GM23338 (cell line): ENCODE measurements around the gene UBR2. TPM values are rescaled to one million over a fixed set of nuclear protein-coding genes. Genes with fewer than 3 reads are reported as not detected.

Experiments used
- ATAC-seq: fragments of 200-7000 bp; cut with Tn5 transposase; 3 replicates; pipeline ENCODE4 v1.9.1; 2020
- DNase-seq: peaks from one replicate; pipeline ENCODE4 v3.0.0-alpha.2; 2015; ENCODE audit warnings: low spot score
- H2AFZ ChIP-seq: fragments of 200-600 bp; sonication (generic); 2 replicates; pipeline ENCODE4 v1.8.0; 2016; ENCODE audit warnings: antibody characterized with exemption, mild to moderate bottlenecking, moderate library complexity
- H3F3A ChIP-seq: fragments of 200-600 bp; sonication (generic); replicated peaks from 2 replicates; pipeline ENCODE4 v1.8.0; 2017; ENCODE audit warnings: antibody characterized with exemption, mixed run types, low read depth
- H3K27ac ChIP-seq: fragments of 200-600 bp; sonication (generic); 2 replicates; pipeline ENCODE4 v1.6.1; 2016; ENCODE audit warnings: low read depth
- H3K27me3 ChIP-seq: fragments of 200-600 bp; sonication (generic); 2 replicates; pipeline ENCODE4 v1.8.0; 2016; ENCODE audit warnings: mild to moderate bottlenecking, mixed run types, moderate library complexity; ENCODE audit not compliant: insufficient read depth
- H3K36me3 ChIP-seq: fragments of 200-600 bp; sonication (generic); 2 replicates; pipeline ENCODE4 v1.8.0; 2016; ENCODE audit warnings: mild to moderate bottlenecking; ENCODE audit not compliant: insufficient read depth
- H3K4me1 ChIP-seq: fragments of 200-600 bp; sonication (generic); 2 replicates; pipeline ENCODE4 v1.8.0; 2016; ENCODE audit warnings: mild to moderate bottlenecking, moderate library complexity; ENCODE audit not compliant: insufficient read depth
- H3K4me2 ChIP-seq: fragments of 200-600 bp; sonication (generic); 2 replicates; pipeline ENCODE4 v1.7.1; 2017; ENCODE audit warnings: mixed run types
- H3K4me3 ChIP-seq: fragments of 200-600 bp; sonication (generic); 2 replicates; pipeline ENCODE4 v1.6.1; 2016; ENCODE audit warnings: mixed run types
- H3K79me2 ChIP-seq: fragments of 200-600 bp; sonication (generic); replicated peaks from 2 replicates; pipeline ENCODE4 v1.8.0; 2017; ENCODE audit warnings: mild to moderate bottlenecking; ENCODE audit not compliant: insufficient read depth
- H3K9me2 ChIP-seq: fragments of 200-600 bp; sonication (generic); 2 replicates; pipeline ENCODE4 v1.8.0; 2017; ENCODE audit not compliant: insufficient read depth
- H4K20me1 ChIP-seq: fragments of 200-600 bp; sonication (generic); replicated peaks from 2 replicates; pipeline ENCODE4 v1.8.0; 2017; ENCODE audit warnings: mild to moderate bottlenecking; ENCODE audit not compliant: insufficient read depth
- H3K27ac Mint-ChIP-seq: 2 replicates; pipeline ENCODE4 v1.8.0; 2020; ENCODE audit warnings: inconsistent platforms, mild to moderate bottlenecking, moderate library complexity, mixed read lengths
- H3K27me3 Mint-ChIP-seq: 3 replicates; pipeline ENCODE4 v1.8.0; 2022; ENCODE audit warnings: low read depth, mild to moderate bottlenecking, moderate library complexity, mixed read lengths, inconsistent platforms; ENCODE audit not compliant: insufficient read depth, poor library complexity
- H3K36me3 Mint-ChIP-seq: 3 replicates; pipeline ENCODE4 v1.8.0; 2021; ENCODE audit warnings: low read depth, mild to moderate bottlenecking, inconsistent platforms, moderate library complexity, mixed read lengths
- H3K4me1 Mint-ChIP-seq: 3 replicates; pipeline ENCODE4 v1.8.0; 2020; ENCODE audit warnings: mild to moderate bottlenecking, inconsistent platforms, mixed read lengths
- H3K4me3 Mint-ChIP-seq: 3 replicates; pipeline ENCODE4 v1.8.0; 2021; ENCODE audit warnings: moderate library complexity, mild to moderate bottlenecking, inconsistent platforms, mixed read lengths
- H3K9me3 Mint-ChIP-seq: 3 replicates; pipeline ENCODE4 v1.8.0; 2020; ENCODE audit warnings: moderate library complexity, mild to moderate bottlenecking, inconsistent platforms, mixed read lengths
- CREB1 ChIP-seq: fragments of 250-450 bp; sonication (Bioruptor Pico); IDR thresholded peaks from 2 replicates; pipeline ENCODE4 v1.5.0; 2020; ENCODE audit warnings: low read depth, mild to moderate bottlenecking, moderate library complexity
- EZH2 ChIP-seq: fragments of 200-600 bp; sonication (generic); IDR thresholded peaks from one replicate; pipeline ENCODE4 v1.8.0; 2017; ENCODE audit warnings: antibody characterized with exemption, mild to moderate bottlenecking, low read depth; ENCODE audit not compliant: unreplicated experiment
- EZH2phosphoT487 ChIP-seq: fragments of 200-600 bp; sonication (generic); IDR thresholded peaks from one replicate; pipeline ENCODE4 v1.8.1; 2018; ENCODE audit warnings: antibody characterized with exemption; ENCODE audit not compliant: unreplicated experiment
- JUNB ChIP-seq: IDR thresholded peaks from one replicate; pipeline ENCODE4 v1.6.1; 2016; ENCODE audit warnings: antibody characterized with exemption; ENCODE audit not compliant: unreplicated experiment
- NANOG ChIP-seq: IDR thresholded peaks from 2 replicates; pipeline ENCODE4 v1.6.1; 2016; ENCODE audit warnings: antibody characterized with exemption, borderline replicate concordance
- POLR2AphosphoS5 ChIP-seq: IDR thresholded peaks from 2 replicates; pipeline ENCODE4 v1.6.1; 2016; ENCODE audit warnings: antibody characterized with exemption, low read depth
- STAT1 ChIP-seq: IDR thresholded peaks from one replicate; pipeline ENCODE4 v1.6.1; 2016; ENCODE audit warnings: antibody characterized with exemption; ENCODE audit not compliant: unreplicated experiment
- ZNF114 ChIP-seq: fragments of 250-450 bp; sonication (Bioruptor Pico); IDR thresholded peaks from 2 replicates; pipeline ENCODE4 v1.5.0; 2020; ENCODE audit warnings: mild to moderate bottlenecking, moderate library complexity
- ZNF331 ChIP-seq: fragments of 250-450 bp; sonication (Bioruptor Pico); IDR thresholded peaks from 2 replicates; pipeline ENCODE4 v1.5.0; 2020; ENCODE audit warnings: low read depth, mild to moderate bottlenecking, moderate library complexity
- polyA plus RNA-seq: library from polyadenylated mRNA; unstranded; fragments of >200 nt; fragmentation: Nextera tagmentation; extraction: Ambion mirVana; gene quantifications from 2 replicates; pipeline ENCODE4 v1.2.1, GENCODE V29; 2016
- total RNA-seq: library from RNA; depleted of rRNA; stranded (reverse); fragments of >200 nt; shearing (Covaris generic); gene quantifications from 2 replicates; pipeline ENCODE4 v1.2.3, GENCODE V29; 2014
- TF ChIP-seq, protein P1 (sequence below): fragments of 250-450 bp; sonication (Bioruptor Pico); IDR thresholded peaks from 2 replicates; pipeline ENCODE4 v1.5.0; 2020; ENCODE audit warnings: mild to moderate bottlenecking, moderate library complexity
- TF ChIP-seq, protein P2 (sequence below), 2 experiments: fragments of 200-600 bp in 1 of 2; sonication (generic) in 1 of 2; conservative IDR thresholded peaks; 2 replicates each; pipeline versions ENCODE4 v1.5.1 to v1.6.1; 2016 to 2017; ENCODE audit warnings: antibody characterized with exemption in 2 of 2, low read depth in 2 of 2, mild to moderate bottlenecking in 2 of 2, moderate library complexity in 1 of 2

UBR2 gene
- total and polyA plus RNA-seq, 2 experiments from 2014 or later = 6.7 to 21.2 TPM

DNA sequence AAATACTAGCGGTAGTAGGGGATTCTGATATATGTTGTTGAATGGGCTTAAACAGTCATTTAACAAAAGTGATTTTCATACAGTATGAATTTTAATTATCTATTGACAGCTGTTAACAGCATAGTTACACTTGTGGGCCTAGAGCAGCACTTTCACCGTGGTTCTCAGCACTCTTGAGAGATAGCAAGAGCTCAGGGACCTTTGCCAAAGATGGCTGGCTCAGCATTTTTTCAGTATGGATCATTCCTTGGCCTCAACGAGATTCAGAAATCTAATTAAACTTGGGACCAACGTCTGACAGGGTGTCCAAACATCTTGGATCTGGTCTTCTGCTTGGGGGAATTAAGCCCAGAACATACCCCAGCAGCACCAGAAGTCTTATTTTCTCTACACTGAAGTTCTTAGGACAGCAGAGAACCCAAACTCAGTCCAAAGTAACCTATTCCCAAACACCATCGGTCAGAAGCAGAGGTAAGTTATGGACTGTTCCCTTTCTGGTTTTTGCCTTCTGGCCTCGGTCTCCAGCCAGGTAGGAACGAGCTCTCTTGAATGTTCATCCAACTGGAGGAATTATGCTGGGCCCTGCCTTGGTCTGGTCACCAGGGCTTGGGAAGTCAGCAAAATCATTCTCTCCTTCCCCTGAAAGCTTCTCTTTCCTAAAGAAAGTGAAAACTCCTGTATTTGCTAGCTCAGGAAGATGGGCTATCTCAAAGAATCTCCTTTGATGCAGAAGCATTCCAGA is 132.9 kb downstream of the UBR2 start:
- no peak for ATAC-seq
- Histone ChIP-seq H3K9me2 (no peaks in the 10 kb centered on the region), H3K27ac (no peak overlapping the region), H3K4me1 (no peaks in the 10 kb centered on the region), H3K4me3 (no peak overlapping the region), H3K36me3 (peaks cover 14% of the 10 kb centered on the region; the same call in 1 of the 2 replicates), H3F3A (no peaks in the 10 kb centered on the region), H3K79me2 (no peaks in the 10 kb centered on the region), H2AFZ (no peak overlapping the region), H3K27me3 (no peaks in the 10 kb centered on the region), H3K4me2 (no peak overlapping the region), H4K20me1 (no peaks in the 10 kb centered on the region)
- TF ChIP-seq CREB1 (no peak), STAT1 (no peak), JUNB (no peak), EZH2 (no peak)
- no peak for DNase-seq
- H3K27me3 Mint-ChIP-seq = peaks cover 10% of the 10 kb centered on the region
- H3K4me1 Mint-ChIP-seq = no peaks in the 10 kb centered on the region
- no peak overlapping the region for H3K27ac Mint-ChIP-seq
- H3K4me3 Mint-ChIP-seq = no peak overlapping the region
- H3K9me3 Mint-ChIP-seq = no peaks in the 10 kb centered on the region
- peaks cover 12% of the 10 kb centered on the region; the same call in 1 of the 3 replicates for H3K36me3 Mint-ChIP-seq

DNA sequence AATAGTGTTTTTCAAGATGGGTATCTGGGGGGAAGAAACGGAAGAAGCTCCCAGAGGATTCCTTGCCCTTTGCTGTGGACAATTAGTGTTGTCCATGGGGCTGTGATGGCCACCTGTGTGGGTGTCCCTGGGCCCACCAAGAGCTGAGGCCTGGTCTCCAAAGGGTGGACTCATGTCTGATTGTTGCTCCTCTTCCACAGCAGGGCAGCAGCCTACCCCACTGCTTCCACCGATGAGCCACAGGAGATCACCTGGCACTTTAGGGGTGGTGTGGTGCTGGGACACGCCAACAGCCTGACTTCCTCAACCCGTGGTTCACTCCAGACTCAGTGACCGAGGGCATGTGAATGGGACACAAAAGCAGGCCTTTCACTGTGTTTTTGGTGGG is 133.4 kb downstream of the UBR2 start:
- no peaks in the 10 kb centered on the region for H3K4me1 ChIP-seq
- H3K4me3 Mint-ChIP-seq = no peak overlapping the region
- H3K36me3 Mint-ChIP-seq = peaks cover 12% of the 10 kb centered on the region; the same call in 1 of the 3 replicates
- TF ChIP-seq POLR2AphosphoS5 (no peak), EZH2 (no peak), ZNF331 (CRISPR knock-in tag) (no peak), EZH2phosphoT487 (no peak), ZNF114 (CRISPR knock-in tag) (no peak), NANOG (no peak)
- TF ChIP-seq, protein P1, sequence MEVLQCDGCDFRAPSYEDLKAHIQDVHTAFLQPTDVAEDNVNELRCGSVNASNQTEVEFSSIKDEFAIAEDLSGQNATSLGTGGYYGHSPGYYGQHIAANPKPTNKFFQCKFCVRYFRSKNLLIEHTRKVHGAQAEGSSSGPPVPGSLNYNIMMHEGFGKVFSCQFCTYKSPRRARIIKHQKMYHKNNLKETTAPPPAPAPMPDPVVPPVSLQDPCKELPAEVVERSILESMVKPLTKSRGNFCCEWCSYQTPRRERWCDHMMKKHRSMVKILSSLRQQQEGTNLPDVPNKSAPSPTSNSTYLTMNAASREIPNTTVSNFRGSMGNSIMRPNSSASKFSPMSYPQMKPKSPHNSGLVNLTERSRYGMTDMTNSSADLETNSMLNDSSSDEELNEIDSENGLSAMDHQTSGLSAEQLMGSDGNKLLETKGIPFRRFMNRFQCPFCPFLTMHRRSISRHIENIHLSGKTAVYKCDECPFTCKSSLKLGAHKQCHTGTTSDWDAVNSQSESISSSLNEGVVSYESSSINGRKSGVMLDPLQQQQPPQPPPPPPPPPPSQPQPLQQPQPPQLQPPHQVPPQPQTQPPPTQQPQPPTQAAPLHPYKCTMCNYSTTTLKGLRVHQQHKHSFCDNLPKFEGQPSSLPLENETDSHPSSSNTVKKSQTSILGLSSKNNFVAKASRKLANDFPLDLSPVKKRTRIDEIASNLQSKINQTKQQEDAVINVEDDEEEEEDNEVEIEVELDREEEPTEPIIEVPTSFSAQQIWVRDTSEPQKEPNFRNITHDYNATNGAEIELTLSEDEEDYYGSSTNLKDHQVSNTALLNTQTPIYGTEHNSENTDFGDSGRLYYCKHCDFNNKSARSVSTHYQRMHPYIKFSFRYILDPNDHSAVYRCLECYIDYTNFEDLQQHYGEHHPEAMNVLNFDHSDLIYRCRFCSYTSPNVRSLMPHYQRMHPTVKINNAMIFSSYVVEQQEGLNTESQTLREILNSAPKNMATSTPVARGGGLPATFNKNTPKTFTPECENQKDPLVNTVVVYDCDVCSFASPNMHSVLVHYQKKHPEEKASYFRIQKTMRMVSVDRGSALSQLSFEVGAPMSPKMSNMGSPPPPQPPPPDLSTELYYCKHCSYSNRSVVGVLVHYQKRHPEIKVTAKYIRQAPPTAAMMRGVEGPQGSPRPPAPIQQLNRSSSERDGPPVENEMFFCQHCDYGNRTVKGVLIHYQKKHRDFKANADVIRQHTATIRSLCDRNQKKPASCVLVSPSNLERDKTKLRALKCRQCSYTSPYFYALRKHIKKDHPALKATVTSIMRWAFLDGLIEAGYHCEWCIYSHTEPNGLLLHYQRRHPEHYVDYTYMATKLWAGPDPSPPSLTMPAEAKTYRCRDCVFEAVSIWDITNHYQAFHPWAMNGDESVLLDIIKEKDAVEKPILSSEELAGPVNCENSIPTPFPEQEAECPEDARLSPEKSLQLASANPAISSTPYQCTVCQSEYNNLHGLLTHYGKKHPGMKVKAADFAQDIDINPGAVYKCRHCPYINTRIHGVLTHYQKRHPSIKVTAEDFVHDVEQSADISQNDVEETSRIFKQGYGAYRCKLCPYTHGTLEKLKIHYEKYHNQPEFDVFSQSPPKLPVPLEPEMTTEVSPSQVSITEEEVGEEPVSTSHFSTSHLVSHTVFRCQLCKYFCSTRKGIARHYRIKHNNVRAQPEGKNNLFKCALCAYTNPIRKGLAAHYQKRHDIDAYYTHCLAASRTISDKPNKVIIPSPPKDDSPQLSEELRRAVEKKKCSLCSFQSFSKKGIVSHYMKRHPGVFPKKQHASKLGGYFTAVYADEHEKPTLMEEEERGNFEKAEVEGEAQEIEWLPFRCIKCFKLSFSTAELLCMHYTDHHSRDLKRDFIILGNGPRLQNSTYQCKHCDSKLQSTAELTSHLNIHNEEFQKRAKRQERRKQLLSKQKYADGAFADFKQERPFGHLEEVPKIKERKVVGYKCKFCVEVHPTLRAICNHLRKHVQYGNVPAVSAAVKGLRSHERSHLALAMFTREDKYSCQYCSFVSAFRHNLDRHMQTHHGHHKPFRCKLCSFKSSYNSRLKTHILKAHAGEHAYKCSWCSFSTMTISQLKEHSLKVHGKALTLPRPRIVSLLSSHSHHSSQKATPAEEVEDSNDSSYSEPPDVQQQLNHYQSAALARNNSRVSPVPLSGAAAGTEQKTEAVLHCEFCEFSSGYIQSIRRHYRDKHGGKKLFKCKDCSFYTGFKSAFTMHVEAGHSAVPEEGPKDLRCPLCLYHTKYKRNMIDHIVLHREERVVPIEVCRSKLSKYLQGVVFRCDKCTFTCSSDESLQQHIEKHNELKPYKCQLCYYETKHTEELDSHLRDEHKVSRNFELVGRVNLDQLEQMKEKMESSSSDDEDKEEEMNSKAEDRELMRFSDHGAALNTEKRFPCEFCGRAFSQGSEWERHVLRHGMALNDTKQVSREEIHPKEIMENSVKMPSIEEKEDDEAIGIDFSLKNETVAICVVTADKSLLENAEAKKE (CRISPR knock-in tag) = no peak
- TF ChIP-seq, protein P2, sequence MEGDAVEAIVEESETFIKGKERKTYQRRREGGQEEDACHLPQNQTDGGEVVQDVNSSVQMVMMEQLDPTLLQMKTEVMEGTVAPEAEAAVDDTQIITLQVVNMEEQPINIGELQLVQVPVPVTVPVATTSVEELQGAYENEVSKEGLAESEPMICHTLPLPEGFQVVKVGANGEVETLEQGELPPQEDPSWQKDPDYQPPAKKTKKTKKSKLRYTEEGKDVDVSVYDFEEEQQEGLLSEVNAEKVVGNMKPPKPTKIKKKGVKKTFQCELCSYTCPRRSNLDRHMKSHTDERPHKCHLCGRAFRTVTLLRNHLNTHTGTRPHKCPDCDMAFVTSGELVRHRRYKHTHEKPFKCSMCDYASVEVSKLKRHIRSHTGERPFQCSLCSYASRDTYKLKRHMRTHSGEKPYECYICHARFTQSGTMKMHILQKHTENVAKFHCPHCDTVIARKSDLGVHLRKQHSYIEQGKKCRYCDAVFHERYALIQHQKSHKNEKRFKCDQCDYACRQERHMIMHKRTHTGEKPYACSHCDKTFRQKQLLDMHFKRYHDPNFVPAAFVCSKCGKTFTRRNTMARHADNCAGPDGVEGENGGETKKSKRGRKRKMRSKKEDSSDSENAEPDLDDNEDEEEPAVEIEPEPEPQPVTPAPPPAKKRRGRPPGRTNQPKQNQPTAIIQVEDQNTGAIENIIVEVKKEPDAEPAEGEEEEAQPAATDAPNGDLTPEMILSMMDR (conservative IDR thresholded peaks at IDR 0.05; ENCODE audit: low read depth in 2 of 2) = no peak

More for the DNA sequence above, 133.4 kb downstream of the UBR2 start:
- H3K27me3 ChIP-seq = no peaks in the 10 kb centered on the region
- no peaks in the 10 kb centered on the region for H3F3A ChIP-seq
- no peak for DNase-seq
- H3K9me2 ChIP-seq = no peaks in the 10 kb centered on the region
- no peaks in the 10 kb centered on the region for H3K9me3 Mint-ChIP-seq
- H4K20me1 ChIP-seq = no peaks in the 10 kb centered on the region
- H3K36me3 ChIP-seq = peaks cover 9% of the 10 kb centered on the region; the same call in 1 of the 2 replicates
- H3K4me3 ChIP-seq = no peak overlapping the region
- H3K27ac Mint-ChIP-seq = no peak overlapping the region
- no peak for ATAC-seq
- no peaks in the 10 kb centered on the region for H3K4me1 Mint-ChIP-seq
- H3K4me2 ChIP-seq = no peak overlapping the region
- H3K79me2 ChIP-seq = no peaks in the 10 kb centered on the region
- H3K27ac ChIP-seq = no peak overlapping the region
- peaks cover 10% of the 10 kb centered on the region for H3K27me3 Mint-ChIP-seq
- no peak overlapping the region for H2AFZ ChIP-seq
